Measurements from ENCODE around the gene DERL2.

GRCh38 chr17:5506307-5506706, 20.3 kb upstream of the DERL2 start:
- TF ChIP-seq POLR2A (IDR thresholded peaks at IDR 0.05) (no peak), CTCF (IDR thresholded peaks at IDR 0.05) (no peak), EP300 (IDR thresholded peaks at IDR 0.05; ENCODE audit: low read depth) (no peak), POLR2AphosphoS5 (IDR thresholded peaks at IDR 0.05) (no peak)
